Measurements from ENCODE around the gene S100A12. TPM values are rescaled to one million over a fixed set of nuclear protein-coding genes. Genes with fewer than 3 reads are reported as not detected.

The S100A12 gene
- total RNA-seq, 5 donors from 2014 or later (not counting 1 experiment from before 2014, with no cell fraction given): 1.1 TPM; not detected in 4

- ChIA-PET CTCF (no interaction called here), POLR2A (no interaction called here)
- Mint-ChIP-seq H3K4me1 (peaks cover 26 to 29% (median 27%) of the 10 kb centered on the region in 3 donors), H3K4me3 (no peak overlapping the region), H3K27ac (no peak overlapping the region), H3K36me3 (no peaks in the 10 kb centered on the region), H3K27me3 (peaks cover 9 to 32% of the 10 kb centered on the region in 2 donors), H3K9me3 (peaks cover 0 to 5% (median 0%) of the 10 kb centered on the region in 3 donors)
- H3K27me3 ChIP-seq (replicated peaks in 1 of 2; ENCODE audit: control insufficient read depth in 2 of 2, extremely low read depth in 1 of 2, insufficient read depth in 2 of 2, low read length in 1 of 2): peaks cover 0 to 21% of the 10 kb centered on the region in 2 experiments
- H3K27ac ChIP-seq (ENCODE audit: low read length): no peak overlapping the region
- no peaks in the 10 kb centered on the region for H3K36me3 ChIP-seq (ENCODE audit: control insufficient read depth in 2 of 2, extremely low read depth in 1 of 2, insufficient read depth in 1 of 2, low read length in 1 of 2)
- no peak overlapping the region for H3K4me3 ChIP-seq (ENCODE audit: control insufficient read depth in 1 of 2, extremely low read depth in 1 of 2, low read length in 1 of 2)
- no peaks in the 10 kb centered on the region for H3K9me3 ChIP-seq
- H3K4me1 ChIP-seq (ENCODE audit: control insufficient read depth in 1 of 2, extremely low read depth in 1 of 2, insufficient read depth in 2 of 2, low read length in 2 of 2): peaks cover 0 to 8% of the 10 kb centered on the region in 2 experiments
- DNase-seq: no peak
- ATAC-seq (replicated peaks in 1 of 4): no peak
- 88% methylated on average over 5 of the region's 11 CpGs for WGBS (ENCODE audit: insufficient coverage)
These were observed 28.1 kb upstream of the S100A12 start for GRCh38 chr1:153403421-153404085.

DNA sequence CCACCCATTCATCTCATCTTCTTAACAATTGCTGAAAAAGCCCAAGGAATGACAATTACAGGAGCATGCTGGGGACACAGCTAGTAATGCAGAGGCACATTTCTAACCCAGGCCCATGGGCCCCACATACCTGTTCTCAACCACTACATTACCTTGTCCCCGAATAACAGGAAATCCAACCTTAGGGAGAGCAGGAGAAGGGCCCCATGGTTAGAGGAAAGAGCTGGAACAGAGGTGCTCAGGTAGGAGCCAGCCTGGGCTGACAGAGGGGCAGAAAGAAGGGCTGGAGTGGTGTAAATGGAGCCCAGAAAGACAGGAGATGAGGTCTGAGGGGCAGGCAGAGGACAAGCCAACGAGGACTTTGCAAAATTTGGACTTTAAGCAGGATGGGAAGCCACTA is 26.8 kb upstream of the S100A12 start:
- POLR2A ChIA-PET: no interaction called here
- DNase-seq: no peak
- no peak overlapping the region for H3K4me3 Mint-ChIP-seq
- no CpG with 5 or more reads among the region's 2 CpGs for WGBS (ENCODE audit: insufficient coverage)
- H3K27ac ChIP-seq (ENCODE audit: low read length): no peak overlapping the region
- no peaks in the 10 kb centered on the region for H3K9me3 ChIP-seq
- H3K4me3 ChIP-seq (ENCODE audit: control insufficient read depth in 1 of 2, extremely low read depth in 1 of 2, low read length in 1 of 2): no peak overlapping the region
- no peaks in the 10 kb centered on the region for H3K36me3 ChIP-seq (ENCODE audit: control insufficient read depth in 2 of 2, extremely low read depth in 1 of 2, insufficient read depth in 1 of 2, low read length in 1 of 2)
- no peaks in the 10 kb centered on the region for H3K9me3 Mint-ChIP-seq
- H3K27me3 ChIP-seq (replicated peaks in 1 of 2; ENCODE audit: control insufficient read depth in 2 of 2, extremely low read depth in 1 of 2, insufficient read depth in 2 of 2, low read length in 1 of 2): peaks cover 0 to 30% of the 10 kb centered on the region in 2 experiments
- peaks cover 13 to 16% (median 16%) of the 10 kb centered on the region in 3 donors for H3K4me1 Mint-ChIP-seq
- no peaks in the 10 kb centered on the region for H3K36me3 Mint-ChIP-seq
- H3K27ac Mint-ChIP-seq: no peak overlapping the region
- no peak for ATAC-seq (replicated peaks in 1 of 4)
- peaks cover 7 to 23% of the 10 kb centered on the region in 2 donors for H3K27me3 Mint-ChIP-seq
- CTCF ChIA-PET: no interaction called here
- peaks cover 0 to 3% of the 10 kb centered on the region in 2 experiments for H3K4me1 ChIP-seq (ENCODE audit: control insufficient read depth in 1 of 2, extremely low read depth in 1 of 2, insufficient read depth in 2 of 2, low read length in 2 of 2)

- no peaks in the 10 kb centered on the region for H3K9me3 ChIP-seq
- H3K4me1 ChIP-seq (ENCODE audit: control insufficient read depth in 1 of 2, extremely low read depth in 1 of 2, insufficient read depth in 2 of 2, low read length in 2 of 2): no peaks in the 10 kb centered on the region
- Mint-ChIP-seq H3K9me3 (no peaks in the 10 kb centered on the region), H3K4me1 (peaks cover 5 to 10% (median 8%) of the 10 kb centered on the region in 3 donors), H3K27ac (no peak overlapping the region), H3K4me3 (no peak overlapping the region), H3K36me3 (no peaks in the 10 kb centered on the region), H3K27me3 (peaks cover 14 to 21% of the 10 kb centered on the region in 2 donors)
- DNase-seq: no peak
- no peak overlapping the region for H3K27ac ChIP-seq (ENCODE audit: low read length)
- H3K27me3 ChIP-seq (replicated peaks in 1 of 2; ENCODE audit: control insufficient read depth in 2 of 2, extremely low read depth in 1 of 2, insufficient read depth in 2 of 2, low read length in 1 of 2): peaks cover 0 to 34% of the 10 kb centered on the region in 2 experiments
- H3K4me3 ChIP-seq (ENCODE audit: control insufficient read depth in 1 of 2, extremely low read depth in 1 of 2, low read length in 1 of 2): no peak overlapping the region
- no peaks in the 10 kb centered on the region for H3K36me3 ChIP-seq (ENCODE audit: control insufficient read depth in 2 of 2, extremely low read depth in 1 of 2, insufficient read depth in 1 of 2, low read length in 1 of 2)
- ChIA-PET CTCF (no interaction called here), POLR2A (no interaction called here)
- no peak for ATAC-seq (replicated peaks in 1 of 4)
- 88% methylated on average over 5 of the region's 9 CpGs for WGBS (ENCODE audit: insufficient coverage)
These were observed 26.0 kb upstream of the S100A12 start for GRCh38 chr1:153401461-153401860.

GRCh38 chr1:153400244-153400643 is 24.8 kb upstream of the S100A12 start:
- DNase-seq: no peak
- H3K4me1 ChIP-seq (ENCODE audit: control insufficient read depth in 1 of 2, extremely low read depth in 1 of 2, insufficient read depth in 2 of 2, low read length in 2 of 2): no peaks in the 10 kb centered on the region
- no peaks in the 10 kb centered on the region for H3K9me3 ChIP-seq
- H3K27ac ChIP-seq (ENCODE audit: low read length): no peak overlapping the region
- H3K36me3 Mint-ChIP-seq: no peaks in the 10 kb centered on the region
- H3K9me3 Mint-ChIP-seq: no peaks in the 10 kb centered on the region
- ChIA-PET CTCF (interaction anchor here in 1 of 2 donors (0.5 kb wide), 1 partner anchor 484 kb away, joined by 3 read pairs; no protein-coding TSS in a partner anchor), POLR2A (no interaction called here)
- no peak overlapping the region for H3K4me3 Mint-ChIP-seq
- peaks cover 22 to 28% of the 10 kb centered on the region in 2 donors for H3K27me3 Mint-ChIP-seq
- H3K27ac Mint-ChIP-seq: no peak overlapping the region
- no peaks in the 10 kb centered on the region for H3K36me3 ChIP-seq (ENCODE audit: control insufficient read depth in 2 of 2, extremely low read depth in 1 of 2, insufficient read depth in 1 of 2, low read length in 1 of 2)
- H3K4me1 Mint-ChIP-seq: peaks cover 2 to 5% (median 4%) of the 10 kb centered on the region in 3 donors
- H3K27me3 ChIP-seq (replicated peaks in 1 of 2; ENCODE audit: control insufficient read depth in 2 of 2, extremely low read depth in 1 of 2, insufficient read depth in 2 of 2, low read length in 1 of 2): peaks cover 0 to 37% of the 10 kb centered on the region in 2 experiments
- ATAC-seq (replicated peaks in 1 of 4): peak in 1 of 4 experiments; percentile 40
- no peak overlapping the region for H3K4me3 ChIP-seq (ENCODE audit: control insufficient read depth in 1 of 2, extremely low read depth in 1 of 2, low read length in 1 of 2)
- WGBS (ENCODE audit: insufficient coverage): 61% methylated on average over 2 of the region's 5 CpGs

DNA sequence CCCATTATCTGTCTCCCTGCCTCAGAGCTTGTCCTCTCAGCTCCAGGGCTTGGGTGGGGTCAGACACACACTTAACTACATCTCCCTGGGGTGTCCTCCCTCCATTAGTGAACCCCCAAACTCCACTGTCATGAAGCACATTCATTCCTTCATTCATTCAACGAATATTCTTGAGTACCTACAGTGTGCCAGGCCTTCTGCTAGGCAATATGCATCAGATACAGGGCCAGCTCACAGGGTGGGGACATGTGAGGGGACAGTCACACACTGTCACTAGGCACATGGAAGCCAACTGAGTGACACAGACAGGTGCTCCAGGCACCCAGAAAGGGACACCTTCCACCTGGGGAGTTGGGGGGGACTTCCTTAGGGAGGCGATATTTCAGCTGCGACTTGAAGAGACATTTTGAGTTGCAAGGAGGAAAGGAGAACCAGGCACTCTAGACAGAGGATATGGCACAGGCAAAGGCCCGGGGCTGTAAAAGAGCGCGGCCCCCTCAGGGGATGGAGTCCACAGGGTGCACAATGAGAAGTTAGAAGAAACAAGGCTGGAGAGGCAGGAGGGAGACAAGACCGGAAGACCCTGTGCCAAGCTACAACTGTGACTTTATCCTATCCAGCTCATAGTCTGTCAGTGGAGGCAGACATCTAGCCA is 24.1 kb upstream of the S100A12 start:
- CTCF ChIA-PET: interaction anchor here in 1 of 2 donors (0.5 kb wide), 1 partner anchor 484 kb away, joined by 3 read pairs; no protein-coding TSS in a partner anchor
- no peak overlapping the region for H3K4me3 ChIP-seq (ENCODE audit: control insufficient read depth in 1 of 2, extremely low read depth in 1 of 2, low read length in 1 of 2)
- Mint-ChIP-seq H3K9me3 (no peaks in the 10 kb centered on the region), H3K27me3 (peaks cover 24 to 34% of the 10 kb centered on the region in 2 donors), H3K4me3 (no peak overlapping the region), H3K27ac (no peak overlapping the region), H3K4me1 (peaks cover under 1 to 1% (median under 1%) of the 10 kb centered on the region in 3 donors), H3K36me3 (no peaks in the 10 kb centered on the region)
- 89% methylated on average over 5 of the region's 7 CpGs for WGBS (ENCODE audit: insufficient coverage)
- H3K27ac ChIP-seq (ENCODE audit: low read length): no peak overlapping the region
- peaks cover 0 to 39% of the 10 kb centered on the region in 2 experiments for H3K27me3 ChIP-seq (replicated peaks in 1 of 2; ENCODE audit: control insufficient read depth in 2 of 2, extremely low read depth in 1 of 2, insufficient read depth in 2 of 2, low read length in 1 of 2)
- POLR2A ChIA-PET: interaction anchor here in 1 of 2 donors (0.5 kb wide), 1 partner anchor 51 kb away, joined by 4 read pairs; no protein-coding TSS in a partner anchor
- H3K36me3 ChIP-seq (ENCODE audit: control insufficient read depth in 2 of 2, extremely low read depth in 1 of 2, insufficient read depth in 1 of 2, low read length in 1 of 2): no peaks in the 10 kb centered on the region
- no peak for ATAC-seq (replicated peaks in 1 of 4)
- no peak for DNase-seq
- no peaks in the 10 kb centered on the region for H3K9me3 ChIP-seq
- H3K4me1 ChIP-seq (ENCODE audit: control insufficient read depth in 1 of 2, extremely low read depth in 1 of 2, insufficient read depth in 2 of 2, low read length in 2 of 2): no peaks in the 10 kb centered on the region

DNA sequence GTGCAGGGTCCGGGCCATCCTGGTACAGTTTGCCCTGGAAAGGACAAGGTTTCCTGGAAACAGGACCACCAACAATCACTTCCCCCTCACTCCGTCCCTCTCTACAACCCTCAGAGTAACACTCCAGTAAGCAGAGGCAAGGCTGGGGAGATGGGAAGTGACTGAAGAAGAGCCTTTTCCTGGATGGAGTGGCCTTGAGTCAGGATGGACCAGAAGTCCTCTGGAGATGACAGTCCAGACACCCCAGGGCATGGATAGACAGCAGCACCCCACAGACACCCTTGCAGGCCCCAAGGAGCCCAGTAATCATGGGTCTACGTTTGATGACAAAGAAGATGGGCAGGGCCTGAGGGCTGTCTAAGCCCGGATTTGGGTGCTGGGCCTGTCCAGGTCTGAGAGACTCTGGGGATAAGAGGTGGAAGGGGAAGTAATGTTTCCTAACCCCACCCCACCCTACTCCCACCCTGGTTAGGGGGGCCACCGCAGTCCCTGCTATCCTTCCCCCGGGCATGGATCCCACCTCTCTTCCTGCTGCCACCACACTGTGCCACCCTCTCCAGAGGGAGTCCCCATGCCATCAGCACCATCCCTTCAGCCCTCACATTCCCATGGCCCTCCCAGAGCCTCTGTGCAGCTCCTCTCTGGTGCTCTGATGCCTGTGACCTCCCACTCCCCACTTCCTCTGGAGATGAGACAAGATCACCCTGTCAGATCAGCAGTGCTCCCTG is 22.7 kb upstream of the S100A12 start:
- no peaks in the 10 kb centered on the region for H3K36me3 Mint-ChIP-seq
- H3K36me3 ChIP-seq (ENCODE audit: control insufficient read depth in 2 of 2, extremely low read depth in 1 of 2, insufficient read depth in 1 of 2, low read length in 1 of 2): no peaks in the 10 kb centered on the region
- H3K4me3 Mint-ChIP-seq: no peak overlapping the region
- no peak overlapping the region for H3K27ac Mint-ChIP-seq
- no peaks in the 10 kb centered on the region for H3K4me1 Mint-ChIP-seq
- DNase-seq (no peak), ATAC-seq (replicated peaks in 1 of 4) (no peak)
- H3K27me3 Mint-ChIP-seq: peaks cover 26 to 39% of the 10 kb centered on the region in 2 donors
- POLR2A ChIA-PET: no interaction called here
- no peaks in the 10 kb centered on the region for H3K9me3 Mint-ChIP-seq
- no peak overlapping the region for H3K4me3 ChIP-seq (ENCODE audit: control insufficient read depth in 1 of 2, extremely low read depth in 1 of 2, low read length in 1 of 2)
- CTCF ChIA-PET: interaction anchor here in 1 of 2 donors (0.9 kb wide), 1 partner anchor 61 kb away, joined by 3 read pairs; no protein-coding TSS in a partner anchor
- WGBS (ENCODE audit: insufficient coverage): 86% methylated on average over 2 of the region's 6 CpGs
- no peaks in the 10 kb centered on the region for H3K4me1 ChIP-seq (ENCODE audit: control insufficient read depth in 1 of 2, extremely low read depth in 1 of 2, insufficient read depth in 2 of 2, low read length in 2 of 2)
- H3K27me3 ChIP-seq (replicated peaks in 1 of 2; ENCODE audit: control insufficient read depth in 2 of 2, extremely low read depth in 1 of 2, insufficient read depth in 2 of 2, low read length in 1 of 2): peaks cover 0 to 48% of the 10 kb centered on the region in 2 experiments
- no peaks in the 10 kb centered on the region for H3K9me3 ChIP-seq
- no peak overlapping the region for H3K27ac ChIP-seq (ENCODE audit: low read length)
